NCI-H526 (cell line): ENCODE measurements around the gene THRB.

Source experiments
- DNase-seq, 2 experiments: peaks; one replicate each; lab custom pipeline; 2025; lab: John Stamatoyannopoulos, UW

Gene THRB

DNA sequence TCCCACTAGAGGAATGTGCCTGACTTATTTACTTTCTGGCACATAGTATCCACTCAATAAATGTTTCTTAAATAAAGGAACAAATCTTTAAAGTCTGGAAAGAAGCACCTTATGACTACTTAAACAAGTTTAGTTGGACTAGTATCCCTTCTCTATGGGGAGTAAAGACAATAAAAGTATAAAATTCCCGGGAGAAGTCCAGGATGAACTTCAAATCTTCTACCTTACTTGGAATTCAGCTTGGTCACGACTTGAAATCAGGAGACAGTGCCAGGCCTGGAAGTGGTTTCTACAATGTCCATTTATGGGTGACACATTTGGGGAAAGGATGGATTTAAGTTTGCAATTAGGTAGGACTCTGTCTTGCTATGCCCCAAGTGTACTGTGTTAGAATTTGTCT is 353.1 kb downstream of the THRB start:
- DNase-seq, result no peak

GRCh38 chr3:24139463-24140412 is 354.9 kb downstream of the THRB start:
- no peak for DNase-seq

GRCh38 chr3:24138876-24139256 is 355.8 kb downstream of the THRB start:
- DNase-seq, result no peak

GRCh38 chr3:24137958-24138875 is 356.4 kb downstream of the THRB start:
- peak; percentile 73 to 81 for DNase-seq

DNA sequence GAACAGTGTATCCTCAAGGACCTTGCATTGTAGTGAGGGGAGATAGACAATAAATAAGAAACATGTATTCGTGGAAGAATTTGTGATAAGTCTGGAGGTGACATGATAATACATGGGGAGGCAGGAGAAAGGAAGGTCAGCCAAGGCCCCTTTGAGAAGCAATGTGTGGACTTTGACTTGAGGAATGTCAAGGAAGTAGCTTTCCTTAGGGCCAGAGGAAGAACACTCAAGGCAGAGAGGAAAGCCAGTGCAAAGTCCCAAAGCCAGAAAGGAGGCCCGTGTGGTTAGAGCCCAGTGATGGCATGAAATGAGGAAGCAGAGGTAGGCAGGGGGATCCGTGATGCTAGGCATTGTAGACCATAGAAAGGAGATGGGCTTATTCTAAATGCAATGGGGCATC is 357.3 kb downstream of the THRB start:
- DNase-seq, result no peak

GRCh38 chr3:24136624-24137310 is 357.9 kb downstream of the THRB start:
- peak in 1 of 2 experiments; percentile 1 for DNase-seq

GRCh38 chr3:24135280-24135679 is 359.4 kb downstream of the THRB start:
- DNase-seq, result no peak

DNA sequence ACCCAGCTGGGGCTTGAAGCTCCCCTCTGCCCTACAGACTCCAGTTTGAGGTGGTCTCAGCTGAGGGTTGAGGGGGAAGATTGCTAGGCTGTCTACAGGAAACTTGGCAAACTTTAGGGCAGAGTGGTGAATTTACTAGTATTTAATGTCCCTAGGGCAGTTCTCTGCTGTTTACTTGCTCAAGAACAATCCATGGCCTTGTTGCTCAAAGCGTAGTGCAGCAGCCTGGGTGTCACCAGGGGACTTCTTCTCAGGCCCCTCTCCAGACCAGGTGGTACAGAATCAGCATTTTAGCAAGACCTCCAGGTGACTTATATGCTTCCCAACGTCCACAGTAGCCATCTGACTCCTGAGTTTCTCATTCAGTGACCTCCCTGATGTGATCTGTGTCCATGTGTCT is 360.7 kb downstream of the THRB start:
- DNase-seq, result no peak

- no peak for DNase-seq
Observed at GRCh38 chr3:24133436-24133835, 361.2 kb downstream of the THRB start.

GRCh38 chr3:24129549-24129948 is 365.1 kb downstream of the THRB start:
- no peak for DNase-seq

- no peak for DNase-seq
Observed at GRCh38 chr3:24128199-24129005, 366.2 kb downstream of the THRB start.

- no peak for DNase-seq
Observed at GRCh38 chr3:24123596-24123995, 371.1 kb downstream of the THRB start.

DNA sequence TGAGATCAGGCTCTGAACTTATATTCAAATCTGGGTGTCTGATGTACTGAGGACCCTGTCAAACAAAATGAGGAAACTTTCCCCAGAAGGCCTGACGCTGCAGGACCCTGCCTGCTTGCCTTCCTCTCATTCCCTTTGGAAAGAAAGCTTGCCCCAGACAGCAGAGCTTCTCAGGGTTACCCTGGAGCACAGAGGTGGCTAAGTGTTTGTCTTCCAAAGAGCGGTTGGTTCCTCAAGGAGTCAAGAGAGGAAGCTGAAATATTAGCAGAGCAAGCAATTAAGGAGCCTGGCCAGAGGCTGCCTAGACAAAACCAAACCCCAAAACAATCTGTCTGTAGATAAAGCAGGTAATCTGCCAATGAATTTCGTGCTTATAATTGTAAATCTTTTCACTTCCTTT is 374.2 kb downstream of the THRB start:
- DNase-seq, result no peak

GRCh38 chr3:24119321-24119751 is 375.3 kb downstream of the THRB start:
- DNase-seq, result no peak

GRCh38 chr3:24117508-24117907 is 377.1 kb downstream of the THRB start:
- no peak for DNase-seq

- no peak for DNase-seq
Observed at GRCh38 chr3:24111711-24112110, 382.9 kb downstream of the THRB start.

- DNase-seq, result no peak
Observed at GRCh38 chr3:24110051-24110450, 384.6 kb downstream of the THRB start.

DNA sequence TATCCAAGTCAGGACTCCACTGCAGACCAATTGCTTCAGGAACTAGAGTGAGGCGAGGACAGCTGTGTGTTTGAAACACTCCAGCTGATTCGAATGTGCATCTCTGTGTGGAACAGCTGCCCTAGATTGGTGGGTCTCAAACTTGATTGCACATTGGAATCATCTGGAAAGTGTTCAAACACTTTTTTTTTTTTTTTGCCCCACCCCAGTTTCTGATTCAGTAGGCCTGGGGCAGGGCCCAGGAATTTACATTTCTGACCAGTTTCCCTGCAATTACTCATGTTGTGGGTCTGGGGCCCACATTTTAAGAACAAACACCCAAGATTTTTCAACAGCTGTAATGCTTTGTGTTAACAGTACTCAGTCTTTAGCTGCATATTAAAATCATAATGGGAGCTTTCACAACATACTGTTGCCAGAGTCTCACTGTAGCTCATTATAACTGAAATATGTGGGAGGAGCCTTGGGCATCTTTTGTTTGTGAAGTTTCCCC is 392.9 kb downstream of the THRB start:
- DNase-seq, result no peak

GRCh38 chr3:24100696-24101402 is 393.8 kb downstream of the THRB start:
- DNase-seq, result no peak

DNA sequence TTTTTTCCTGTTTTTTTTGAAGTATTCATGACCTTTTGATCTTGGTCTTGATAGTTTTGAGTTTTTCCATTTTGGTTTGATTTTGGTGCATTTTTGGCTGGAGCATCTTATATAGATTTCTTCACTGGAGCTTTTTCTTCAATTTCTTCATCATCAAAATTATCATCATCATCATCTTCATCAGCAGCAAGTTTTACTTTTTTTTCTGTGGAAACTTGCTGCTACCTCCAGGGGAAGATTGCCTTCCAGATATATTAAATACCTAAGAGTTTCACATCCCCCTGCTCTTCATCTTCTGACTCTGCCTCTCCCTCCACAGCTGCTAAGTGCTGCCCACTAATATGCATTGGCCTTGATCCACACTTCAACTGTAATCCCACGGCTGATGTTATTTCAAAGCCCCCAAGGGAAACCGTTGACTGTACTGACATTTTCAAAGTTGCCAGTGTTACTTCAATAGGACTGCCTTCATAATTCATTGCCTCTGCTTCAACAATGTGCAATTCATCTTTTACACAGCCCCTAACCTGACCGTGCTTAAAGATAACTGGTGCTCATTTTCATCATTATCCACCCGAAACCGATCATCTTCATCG is 397.9 kb downstream of the THRB start:
- DNase-seq, result no peak
